GM12878 (cell line): ENCODE results near the gene KLHL5. TPM values are rescaled to one million over a fixed set of nuclear protein-coding genes. Genes with fewer than 3 reads are reported as not detected.
A peak's percentile ranks its signal among the peaks of the same experiment; 100 is the strongest.

Experiments
- ASH2L ChIP-seq: fragments of 300-600, 200-600 bp; sonication (generic); IDR thresholded peaks from 2 replicates; pipeline ENCODE4 v1.6.1; 2017; ENCODE audit warnings: low read depth, mild to moderate bottlenecking, borderline replicate concordance
- BCL11A ChIP-seq: IDR thresholded peaks from 2 replicates; pipeline ENCODE4 v1.6.1; 2011; ENCODE audit warnings: low read depth, low read length
- BRCA1 ChIP-seq: IDR thresholded peaks from 2 replicates; pipeline ENCODE4 v1.6.1; 2011; ENCODE audit warnings: low read depth, low read length, improper control_type of control experiment
- CBX5 ChIP-seq: sonication (generic); IDR thresholded peaks from 2 replicates; pipeline ENCODE4 v1.6.1; 2016; ENCODE audit warnings: low read depth, moderate library complexity, mild to moderate bottlenecking, inconsistent platforms
- GATAD2B ChIP-seq: fragments of 450-650 bp; conservative IDR thresholded peaks from 2 replicates; pipeline ENCODE4 v1.6.1; 2017; ENCODE audit warnings: low read depth, mild to moderate bottlenecking, moderate library complexity
- JUND ChIP-seq: IDR thresholded peaks from 2 replicates; pipeline ENCODE4 v1.6.1; 2012; ENCODE audit warnings: low read depth, mild to moderate bottlenecking, low read length, improper control_type of control experiment, moderate library complexity
- NFYA ChIP-seq: IDR thresholded peaks from 2 replicates; pipeline ENCODE4 v1.6.1; 2011; ENCODE audit warnings: low read depth, mild to moderate bottlenecking, low read length, improper control_type of control experiment, borderline replicate concordance
- NFYB ChIP-seq: IDR thresholded peaks from 2 replicates; pipeline ENCODE4 v1.6.1; 2011; ENCODE audit warnings: low read depth, mild to moderate bottlenecking, low read length, improper control_type of control experiment, moderate library complexity; ENCODE audit not compliant: insufficient read depth
- PAX5 ChIP-seq: IDR thresholded peaks from 2 replicates; pipeline ENCODE4 v1.6.1; 2011; ENCODE audit warnings: low read depth, low read length, borderline replicate concordance
- RB1 ChIP-seq: fragments of 450-650 bp; formaldehyde crosslinking; IDR thresholded peaks from 2 replicates; pipeline ENCODE4 v1.6.1; 2017; ENCODE audit warnings: mild to moderate bottlenecking, borderline replicate concordance
- SMAD5 ChIP-seq: IDR thresholded peaks from 2 replicates; pipeline ENCODE4 v1.6.1; 2016; ENCODE audit warnings: antibody characterized with exemption, low read depth
- SPI1 ChIP-seq: IDR thresholded peaks from 2 replicates; pipeline ENCODE4 v1.6.1; 2011; ENCODE audit warnings: low read depth, mild to moderate bottlenecking, low read length, moderate library complexity, borderline replicate concordance; ENCODE audit not compliant: insufficient read depth
- USF2 ChIP-seq: IDR thresholded peaks from 2 replicates; pipeline ENCODE4 v1.6.1; 2011; ENCODE audit warnings: low read depth, low read length, improper control_type of control experiment, borderline replicate concordance
- YY1 ChIP-seq: IDR thresholded peaks from 2 replicates; pipeline ENCODE4 v1.6.1; 2011; ENCODE audit warnings: low read depth, mild to moderate bottlenecking, low read length
- ZNF384 ChIP-seq: IDR thresholded peaks from 2 replicates; pipeline ENCODE4 v1.6.1; 2012; ENCODE audit warnings: low read depth, mild to moderate bottlenecking, low read length, improper control_type of control experiment, borderline replicate concordance
- polyA plus RNA-seq, 11 experiments: library from polyadenylated mRNA; depleted of rRNA in 4 of 11; unstranded in 6 of 11; stranded (reverse) in 5 of 11; fragments of >200 nt; fragmentation: Nextera tagmentation in 4 of 11; fragmentation: Illumina TruSeq in 1 of 11; extraction: Ambion mirVana in 4 of 11; extraction: Trizol in 1 of 11; gene quantifications; 1 replicate in 1 of 11; 2 replicates in 10 of 11; pipeline versions ENCODE4 v1.2.1 to v1.2.3, GENCODE V29; 2011 to 2016; ENCODE audit warnings: inconsistent platforms in 2 of 11, missing spikeins in 2 of 11, low read depth in 1 of 11
- total RNA-seq, 4 experiments: library from RNA; depleted of rRNA in 3 of 4; stranded (reverse); fragments of >200 nt in 3 of 4; fragmentation: Illumina TruSeq in 1 of 4; extraction: Trizol in 1 of 4; gene quantifications; 2 replicates each; pipeline versions ENCODE4 v1.2.1 to v1.2.3, GENCODE V29; 2013 to 2021
- TF ChIP-seq, protein P1 (sequence below): fragments of 450-650 bp; IDR thresholded peaks from 2 replicates; pipeline ENCODE4 v1.6.1; 2016; ENCODE audit warnings: mild to moderate bottlenecking, moderate library complexity, borderline replicate concordance
- TF ChIP-seq, protein P2 (sequence below): fragments of 450-650 bp; IDR thresholded peaks from 2 replicates; pipeline ENCODE4 v1.6.1; 2018; ENCODE audit warnings: borderline replicate concordance, mild to moderate bottlenecking; ENCODE audit not compliant: partially characterized antibody

KLHL5 gene
- total and polyA plus RNA-seq, 10 of the 15 experiments (the other 5 are each of a cell fraction or from before 2014, with no cell fraction given), result 4.7 to 27.3 (median 12.6) TPM

GRCh38 chr4:39032218-39033085 lies 29.6 kb upstream of the KLHL5 start, which contains the start of gene TMEM156 (continued):
- TF ChIP-seq SPI1 (peak; percentile 72; the same call in 1 of the 2 replicates), PAX5 (peak; percentile 51; the same call in 1 of the 2 replicates), BRCA1 (no peak), ZNF384 (peak; percentile 99), USF2 (no peak; the same call in 1 of the 2 replicates), NFYA (no peak), BCL11A (peak; percentile 57; the same call in 1 of the 2 replicates), GATAD2B (no peak), CBX5 (0 out of 2 replicates have a peak, but pooled peaks have one; percentile 29), JUND (peak; percentile 91), YY1 (no peak), ASH2L (no peak), NFYB (no peak), SMAD5 (no peak; the same call in 1 of the 2 replicates), RB1 (no peak)
- TF ChIP-seq, protein P1, sequence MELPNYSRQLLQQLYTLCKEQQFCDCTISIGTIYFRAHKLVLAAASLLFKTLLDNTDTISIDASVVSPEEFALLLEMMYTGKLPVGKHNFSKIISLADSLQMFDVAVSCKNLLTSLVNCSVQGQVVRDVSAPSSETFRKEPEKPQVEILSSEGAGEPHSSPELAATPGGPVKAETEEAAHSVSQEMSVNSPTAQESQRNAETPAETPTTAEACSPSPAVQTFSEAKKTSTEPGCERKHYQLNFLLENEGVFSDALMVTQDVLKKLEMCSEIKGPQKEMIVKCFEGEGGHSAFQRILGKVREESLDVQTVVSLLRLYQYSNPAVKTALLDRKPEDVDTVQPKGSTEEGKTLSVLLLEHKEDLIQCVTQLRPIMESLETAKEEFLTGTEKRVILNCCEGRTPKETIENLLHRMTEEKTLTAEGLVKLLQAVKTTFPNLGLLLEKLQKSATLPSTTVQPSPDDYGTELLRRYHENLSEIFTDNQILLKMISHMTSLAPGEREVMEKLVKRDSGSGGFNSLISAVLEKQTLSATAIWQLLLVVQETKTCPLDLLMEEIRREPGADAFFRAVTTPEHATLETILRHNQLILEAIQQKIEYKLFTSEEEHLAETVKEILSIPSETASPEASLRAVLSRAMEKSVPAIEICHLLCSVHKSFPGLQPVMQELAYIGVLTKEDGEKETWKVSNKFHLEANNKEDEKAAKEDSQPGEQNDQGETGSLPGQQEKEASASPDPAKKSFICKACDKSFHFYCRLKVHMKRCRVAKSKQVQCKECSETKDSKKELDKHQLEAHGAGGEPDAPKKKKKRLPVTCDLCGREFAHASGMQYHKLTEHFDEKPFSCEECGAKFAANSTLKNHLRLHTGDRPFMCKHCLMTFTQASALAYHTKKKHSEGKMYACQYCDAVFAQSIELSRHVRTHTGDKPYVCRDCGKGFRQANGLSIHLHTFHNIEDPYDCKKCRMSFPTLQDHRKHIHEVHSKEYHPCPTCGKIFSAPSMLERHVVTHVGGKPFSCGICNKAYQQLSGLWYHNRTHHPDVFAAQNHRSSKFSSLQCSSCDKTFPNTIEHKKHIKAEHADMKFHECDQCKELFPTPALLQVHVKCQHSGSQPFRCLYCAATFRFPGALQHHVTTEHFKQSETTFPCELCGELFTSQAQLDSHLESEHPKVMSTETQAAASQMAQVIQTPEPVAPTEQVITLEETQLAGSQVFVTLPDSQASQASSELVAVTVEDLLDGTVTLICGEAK, result peak; percentile 39; the same call in 1 of the 2 replicates
- TF ChIP-seq, protein P2, sequence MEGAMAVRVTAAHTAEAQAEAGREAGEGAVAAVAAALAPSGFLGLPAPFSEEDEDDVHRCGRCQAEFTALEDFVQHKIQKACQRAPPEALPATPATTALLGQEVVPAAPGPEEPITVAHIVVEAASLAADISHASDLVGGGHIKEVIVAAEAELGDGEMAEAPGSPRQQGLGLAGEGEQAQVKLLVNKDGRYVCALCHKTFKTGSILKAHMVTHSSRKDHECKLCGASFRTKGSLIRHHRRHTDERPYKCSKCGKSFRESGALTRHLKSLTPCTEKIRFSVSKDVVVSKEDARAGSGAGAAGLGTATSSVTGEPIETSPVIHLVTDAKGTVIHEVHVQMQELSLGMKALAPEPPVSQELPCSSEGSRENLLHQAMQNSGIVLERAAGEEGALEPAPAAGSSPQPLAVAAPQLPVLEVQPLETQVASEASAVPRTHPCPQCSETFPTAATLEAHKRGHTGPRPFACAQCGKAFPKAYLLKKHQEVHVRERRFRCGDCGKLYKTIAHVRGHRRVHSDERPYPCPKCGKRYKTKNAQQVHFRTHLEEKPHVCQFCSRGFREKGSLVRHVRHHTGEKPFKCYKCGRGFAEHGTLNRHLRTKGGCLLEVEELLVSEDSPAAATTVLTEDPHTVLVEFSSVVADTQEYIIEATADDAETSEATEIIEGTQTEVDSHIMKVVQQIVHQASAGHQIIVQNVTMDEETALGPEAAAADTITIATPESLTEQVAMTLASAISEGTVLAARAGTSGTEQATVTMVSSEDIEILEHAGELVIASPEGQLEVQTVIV, result no peak
